Measurements from ENCODE around the gene MRPL43.

The MRPL43 gene

GRCh38 chr10:100966887-100967286 lies 20.4 kb downstream of the MRPL43 start:
- DNase-seq (ENCODE audit: low read depth), result no peak

- DNase-seq (ENCODE audit: low read depth), result no peak
Measured at GRCh38 chr10:100965820-100966219, 21.5 kb downstream of the MRPL43 start.

- DNase-seq (ENCODE audit: low read depth), result no peak
Measured at GRCh38 chr10:100963826-100964225, 23.5 kb downstream of the MRPL43 start.

- DNase-seq (ENCODE audit: low read depth), result no peak
Measured at GRCh38 chr10:100962351-100963080, 24.8 kb downstream of the MRPL43 start.

- DNase-seq (ENCODE audit: low read depth), result no peak
Measured at GRCh38 chr10:100960251-100960650, 27.0 kb downstream of the MRPL43 start.

- no peak for DNase-seq (ENCODE audit: low read depth)
Measured at GRCh38 chr10:100948916-100949315, 38.4 kb downstream of the MRPL43 start.

GRCh38 chr10:100945754-100946153 lies 41.5 kb downstream of the MRPL43 start:
- DNase-seq (ENCODE audit: low read depth), result no peak

GRCh38 chr10:100943508-100943907 lies 43.8 kb downstream of the MRPL43 start:
- DNase-seq (ENCODE audit: low read depth), result no peak

GRCh38 chr10:100942229-100942628 lies 45.1 kb downstream of the MRPL43 start:
- no peak for DNase-seq (ENCODE audit: low read depth)

- no peak for DNase-seq (ENCODE audit: low read depth)
Measured at GRCh38 chr10:100939763-100940344, 47.4 kb downstream of the MRPL43 start.
